GM12875 (cell line): Measurements from ENCODE around the gene ANAPC2.

Experiments
- H3K4me3 ChIP-seq: one replicate; pipeline ENCODE4 v1.5.1; 2011; ENCODE audit warnings: low read depth, low read length, control low read depth
- CTCF ChIP-seq: IDR thresholded peaks from 2 replicates; pipeline ENCODE4 v1.5.1; 2011; ENCODE audit warnings: low read depth, mild to moderate bottlenecking, control low read depth, inconsistent platforms, low read length, moderate library complexity, borderline replicate concordance; ENCODE audit not compliant: insufficient read depth

Gene ANAPC2

GRCh38 chr9:137187386-137187785 lies 974 bp downstream of the ANAPC2 start:
- no peak for TF ChIP-seq CTCF
- peak overlapping the region; percentile 84 for H3K4me3 ChIP-seq

GRCh38 chr9:137186385-137186784 lies 2.0 kb downstream of the ANAPC2 start:
- TF ChIP-seq CTCF: no peak
- no peak overlapping the region for H3K4me3 ChIP-seq

GRCh38 chr9:137185921-137186320 lies 2.4 kb downstream of the ANAPC2 start:
- no peak for TF ChIP-seq CTCF
- H3K4me3 ChIP-seq: no peak overlapping the region

GRCh38 chr9:137184881-137185660 lies 3.3 kb downstream of the ANAPC2 start:
- TF ChIP-seq CTCF: no peak
- no peak overlapping the region for H3K4me3 ChIP-seq

GRCh38 chr9:137183980-137184595 lies 4.3 kb downstream of the ANAPC2 start:
- no peak overlapping the region for H3K4me3 ChIP-seq
- no peak for TF ChIP-seq CTCF

GRCh38 chr9:137182836-137183235 lies 5.5 kb downstream of the ANAPC2 start:
- TF ChIP-seq CTCF: no peak
- no peak overlapping the region for H3K4me3 ChIP-seq

- TF ChIP-seq CTCF: no peak
- H3K4me3 ChIP-seq: no peak overlapping the region
Observed at GRCh38 chr9:137181680-137182079, 6.7 kb downstream of the ANAPC2 start.
